Stimulated activated CD4-positive, alpha-beta T cell treated with anti-CD3 and anti-CD28 coated beads, Interleukin-1b, Interleukin-23, amount 100 ng/mL, for 4 hours (primary cell): Measurements from ENCODE around the gene RRAS.

Experiments
- DNase-seq, 2 donors: peaks; one replicate each; pipeline ENCODE4 v3.0.0-alpha.2; 2020; ENCODE audit warnings: low read depth in 2 of 2

RRAS gene

GRCh38 chr19:49595819-49596404 is 44.0 kb downstream of the RRAS start:
- no peak for DNase-seq

DNA sequence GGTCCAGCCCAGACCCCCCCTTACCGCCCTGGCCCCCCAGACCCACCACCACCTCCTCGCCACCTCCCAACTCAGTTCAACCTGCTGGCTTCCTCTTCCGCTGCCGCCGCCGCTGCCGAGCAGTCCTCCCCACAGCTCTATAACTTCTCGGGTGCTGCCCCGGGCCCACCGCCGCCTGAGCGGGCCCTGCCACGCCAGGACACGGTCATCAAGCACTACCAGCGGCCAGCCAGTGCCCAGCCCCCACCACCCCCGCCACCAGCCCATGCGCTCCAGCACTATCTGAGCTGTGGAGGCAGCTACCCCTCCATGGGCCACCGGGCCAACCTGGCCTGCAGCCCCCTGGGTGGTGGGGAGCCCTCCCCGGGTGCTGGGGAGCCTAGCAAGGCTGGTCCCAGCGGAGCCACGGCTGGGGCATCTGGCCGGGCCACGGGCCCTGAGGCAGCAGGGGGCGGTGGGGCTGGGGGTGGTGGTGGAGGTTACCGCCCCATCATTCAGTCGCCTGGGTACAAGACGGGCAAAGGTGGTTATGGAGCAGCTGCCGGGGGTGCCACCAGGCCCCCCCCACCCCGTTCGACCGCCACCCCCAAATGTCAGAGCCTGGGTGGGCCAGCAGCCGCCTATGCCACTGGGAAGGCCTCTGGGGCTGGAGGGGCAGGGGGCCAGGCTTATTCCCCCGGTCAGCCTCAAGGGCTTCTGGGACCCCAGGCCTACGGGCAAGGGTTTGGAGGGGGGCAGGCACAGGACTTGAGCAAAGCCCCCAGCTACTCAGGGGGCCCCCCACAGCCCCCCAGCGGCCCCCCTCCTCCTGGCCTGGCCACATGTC is 44.7 kb downstream of the RRAS start:
- DNase-seq: no peak

- DNase-seq: no peak
Observed at GRCh38 chr19:49594157-49594992, 45.6 kb downstream of the RRAS start.

DNA sequence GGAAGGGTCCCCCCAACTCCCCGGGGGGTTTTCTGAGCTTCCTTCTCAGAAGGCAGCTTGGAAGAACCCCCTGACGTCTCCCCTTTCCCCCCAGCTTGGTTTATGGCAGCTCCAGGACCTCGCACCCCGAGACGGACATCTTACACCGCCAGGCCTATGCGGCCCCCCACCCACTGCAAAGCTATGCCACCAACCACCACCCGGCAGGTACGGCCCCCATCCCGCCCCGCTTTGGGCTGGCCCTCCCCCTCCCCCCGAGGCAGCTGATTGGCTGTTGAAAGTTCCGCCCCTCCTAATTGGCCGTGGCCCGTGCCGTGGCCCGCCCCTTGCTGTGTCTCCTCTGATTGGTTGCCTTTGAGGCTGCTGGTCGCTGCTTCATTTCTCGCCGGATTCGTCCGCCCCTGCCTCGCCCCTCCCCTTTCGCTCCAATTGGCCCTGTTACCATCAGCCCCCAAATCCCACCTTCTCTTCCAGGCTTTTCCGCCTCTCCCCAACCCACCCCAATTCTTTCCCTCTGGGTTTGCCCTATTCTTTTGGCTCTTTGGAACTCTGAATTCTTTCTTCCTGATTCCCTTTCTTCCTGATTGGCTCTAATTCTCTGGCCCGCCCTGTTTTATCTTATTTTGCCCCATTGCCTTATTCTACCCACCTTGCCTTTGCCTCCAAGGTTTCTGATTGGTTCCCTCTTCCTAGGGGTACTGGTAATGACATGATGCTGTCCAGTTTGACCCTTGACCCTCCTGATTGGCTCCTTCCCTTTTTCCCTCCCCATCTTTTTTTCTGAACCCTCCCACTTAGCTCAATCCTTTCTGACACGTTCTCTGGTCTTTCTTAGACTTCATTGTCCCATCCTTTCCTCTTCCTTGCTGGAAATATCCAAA is 46.5 kb downstream of the RRAS start:
- DNase-seq: peak; percentile 85 to 88

GRCh38 chr19:49592486-49593232 is 47.3 kb downstream of the RRAS start:
- no peak for DNase-seq

DNA sequence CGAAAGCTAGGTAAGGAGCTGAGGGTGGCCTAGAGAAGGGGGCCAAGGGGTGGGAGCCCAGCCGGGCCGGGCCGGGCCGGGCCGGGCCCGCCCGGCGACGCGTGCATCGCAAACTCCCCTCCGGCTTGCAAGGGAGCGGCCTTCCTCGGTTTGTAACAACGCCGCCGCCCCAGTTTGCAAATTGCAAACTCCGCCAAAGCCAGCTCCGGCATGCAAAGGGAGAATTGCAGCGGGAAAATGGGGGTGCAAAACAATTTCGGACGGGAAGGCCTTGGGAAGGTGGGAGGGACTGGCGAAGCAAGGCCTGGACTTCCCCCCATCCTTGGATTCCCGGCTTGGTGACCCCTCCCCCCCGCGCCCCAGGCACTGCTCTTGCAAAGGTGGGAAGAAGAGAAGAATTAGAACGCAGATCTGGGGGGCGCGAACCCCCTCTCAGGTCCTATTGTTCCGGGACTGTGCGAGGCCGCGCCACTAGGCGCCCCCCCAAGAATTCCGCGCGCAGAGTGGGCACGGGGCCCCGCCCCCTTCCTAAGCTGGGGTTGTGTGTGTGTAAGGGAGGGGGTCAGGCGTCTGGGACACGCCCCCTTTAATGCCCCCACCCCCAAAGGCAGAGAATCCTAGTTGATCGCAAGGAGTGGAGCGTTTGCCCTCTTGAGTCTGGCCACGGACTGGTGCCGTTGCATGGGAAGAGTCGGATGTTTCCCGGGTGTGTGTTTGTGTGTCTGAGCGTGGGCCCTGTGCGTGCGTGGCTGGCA is 48.0 kb downstream of the RRAS start:
- peak in 1 of 2 donors; percentile 27 for DNase-seq

- DNase-seq: peak; percentile 57 to 65
Observed at GRCh38 chr19:49590971-49591730, 48.8 kb downstream of the RRAS start, which contains the start of gene PRR12. PRR12 (plus strand) TSS chr19:49591182; CDS start chr19:49591655, 473 bp downstream.

GRCh38 chr19:49590071-49590970 is 49.6 kb downstream of the RRAS start:
- peak; percentile 86 to 89 for DNase-seq

DNA sequence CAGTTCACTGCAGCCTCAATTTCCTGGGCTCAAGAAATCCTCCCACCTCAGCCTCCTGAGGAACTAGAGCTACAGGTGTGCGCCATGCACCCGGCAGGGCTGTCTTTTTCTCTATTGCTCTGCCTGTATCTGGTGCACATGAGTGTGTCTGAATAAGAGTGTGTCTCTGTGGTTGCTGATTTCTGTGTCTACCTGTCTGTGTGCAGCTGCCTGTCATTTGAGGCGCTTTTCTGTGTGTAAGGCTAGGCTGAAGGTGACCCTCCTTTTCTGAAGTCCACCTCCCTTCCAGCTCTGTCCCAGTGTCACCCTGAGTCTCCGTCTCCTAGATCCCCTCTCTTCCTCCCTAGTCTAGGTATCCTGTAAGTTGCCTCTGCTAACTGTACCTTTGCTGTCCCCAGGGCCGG is 50.4 kb downstream of the RRAS start:
- DNase-seq: no peak

- DNase-seq: no peak
Observed at GRCh38 chr19:49588365-49589122, 51.4 kb downstream of the RRAS start.

- no peak for DNase-seq
Observed at GRCh38 chr19:49587227-49587626, 52.7 kb downstream of the RRAS start.
